ENCODE results near the gene MRPL14.

DNA sequence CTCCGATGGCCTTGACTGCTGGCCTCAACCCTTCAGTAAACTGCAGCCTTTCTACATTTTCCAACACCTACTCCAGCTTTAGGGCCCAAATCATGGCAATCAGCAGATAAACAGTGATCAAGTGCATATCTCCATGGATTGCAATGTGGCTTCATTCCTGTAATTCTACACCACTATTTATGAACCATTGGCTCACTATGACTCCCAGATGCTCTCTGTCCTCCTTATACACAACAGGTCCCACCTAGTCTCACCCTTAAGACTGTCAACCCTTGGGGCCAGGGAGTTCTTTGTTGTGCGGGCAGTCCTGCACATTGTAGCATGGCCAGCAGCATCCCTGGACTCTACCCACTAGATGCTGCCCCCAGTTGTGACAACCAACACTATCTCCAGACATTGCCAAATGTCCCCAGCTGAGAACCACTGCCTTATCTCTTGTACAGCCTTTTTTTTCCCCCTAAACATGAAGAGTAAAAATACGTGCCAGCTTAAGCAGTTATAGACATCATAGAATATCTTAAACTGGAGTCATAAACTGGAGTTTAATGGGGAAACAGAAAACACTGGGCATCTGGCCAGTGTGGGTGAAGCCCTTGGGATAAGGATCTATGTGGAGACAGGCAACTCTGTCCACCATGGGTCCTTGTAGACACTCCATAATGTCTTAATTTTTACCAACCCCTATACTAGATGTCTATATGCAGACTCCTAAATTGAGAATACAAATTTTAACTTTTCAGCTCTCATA is 21.1 kb downstream of the MRPL14 start:
- TF ChIP-seq, protein P1, sequence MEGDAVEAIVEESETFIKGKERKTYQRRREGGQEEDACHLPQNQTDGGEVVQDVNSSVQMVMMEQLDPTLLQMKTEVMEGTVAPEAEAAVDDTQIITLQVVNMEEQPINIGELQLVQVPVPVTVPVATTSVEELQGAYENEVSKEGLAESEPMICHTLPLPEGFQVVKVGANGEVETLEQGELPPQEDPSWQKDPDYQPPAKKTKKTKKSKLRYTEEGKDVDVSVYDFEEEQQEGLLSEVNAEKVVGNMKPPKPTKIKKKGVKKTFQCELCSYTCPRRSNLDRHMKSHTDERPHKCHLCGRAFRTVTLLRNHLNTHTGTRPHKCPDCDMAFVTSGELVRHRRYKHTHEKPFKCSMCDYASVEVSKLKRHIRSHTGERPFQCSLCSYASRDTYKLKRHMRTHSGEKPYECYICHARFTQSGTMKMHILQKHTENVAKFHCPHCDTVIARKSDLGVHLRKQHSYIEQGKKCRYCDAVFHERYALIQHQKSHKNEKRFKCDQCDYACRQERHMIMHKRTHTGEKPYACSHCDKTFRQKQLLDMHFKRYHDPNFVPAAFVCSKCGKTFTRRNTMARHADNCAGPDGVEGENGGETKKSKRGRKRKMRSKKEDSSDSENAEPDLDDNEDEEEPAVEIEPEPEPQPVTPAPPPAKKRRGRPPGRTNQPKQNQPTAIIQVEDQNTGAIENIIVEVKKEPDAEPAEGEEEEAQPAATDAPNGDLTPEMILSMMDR (optimal IDR thresholded peaks at IDR 0.05 in 1 of 3, IDR thresholded peaks at IDR 0.05 in 1 of 3, conservative IDR thresholded peaks at IDR 0.05 in 1 of 3; ENCODE audit: extremely low read depth in 1 of 3, insufficient read depth in 2 of 3, low read length in 3 of 3), result no peak
- no peak for TF ChIP-seq EZH2 (IDR thresholded peaks at IDR 0.05; ENCODE audit: low read length)
